GM12872 (cell line): Measurements from ENCODE around the gene SCFD2.

Source experiments
- TF ChIP-seq, protein P1 (sequence below): IDR thresholded peaks from 3 replicates; pipeline ENCODE4 v1.5.1; 2011; ENCODE audit warnings: low read depth, mild to moderate bottlenecking, low read length, moderate library complexity; ENCODE audit not compliant: insufficient read depth

The SCFD2 gene

DNA sequence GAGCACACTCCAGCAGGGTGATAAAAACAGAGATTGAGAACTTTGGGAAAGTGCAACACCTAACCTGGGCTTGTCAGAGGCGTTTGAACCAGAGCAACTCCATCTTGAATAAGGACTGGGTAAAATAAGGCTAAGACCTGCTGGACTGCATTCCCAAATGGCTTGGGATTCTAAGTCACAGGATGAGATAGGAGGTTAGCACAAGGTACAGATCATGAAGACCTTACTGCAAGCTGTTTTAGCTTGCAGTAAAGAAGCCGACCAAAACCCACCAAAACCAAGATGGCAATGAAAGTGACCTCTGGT, 43.9 kb downstream of the SCFD2 start:
- TF ChIP-seq, protein P1, sequence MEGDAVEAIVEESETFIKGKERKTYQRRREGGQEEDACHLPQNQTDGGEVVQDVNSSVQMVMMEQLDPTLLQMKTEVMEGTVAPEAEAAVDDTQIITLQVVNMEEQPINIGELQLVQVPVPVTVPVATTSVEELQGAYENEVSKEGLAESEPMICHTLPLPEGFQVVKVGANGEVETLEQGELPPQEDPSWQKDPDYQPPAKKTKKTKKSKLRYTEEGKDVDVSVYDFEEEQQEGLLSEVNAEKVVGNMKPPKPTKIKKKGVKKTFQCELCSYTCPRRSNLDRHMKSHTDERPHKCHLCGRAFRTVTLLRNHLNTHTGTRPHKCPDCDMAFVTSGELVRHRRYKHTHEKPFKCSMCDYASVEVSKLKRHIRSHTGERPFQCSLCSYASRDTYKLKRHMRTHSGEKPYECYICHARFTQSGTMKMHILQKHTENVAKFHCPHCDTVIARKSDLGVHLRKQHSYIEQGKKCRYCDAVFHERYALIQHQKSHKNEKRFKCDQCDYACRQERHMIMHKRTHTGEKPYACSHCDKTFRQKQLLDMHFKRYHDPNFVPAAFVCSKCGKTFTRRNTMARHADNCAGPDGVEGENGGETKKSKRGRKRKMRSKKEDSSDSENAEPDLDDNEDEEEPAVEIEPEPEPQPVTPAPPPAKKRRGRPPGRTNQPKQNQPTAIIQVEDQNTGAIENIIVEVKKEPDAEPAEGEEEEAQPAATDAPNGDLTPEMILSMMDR, result no peak

GRCh38 chr4:53321151-53321983, 44.5 kb downstream of the SCFD2 start:
- TF ChIP-seq, protein P1, result no peak

- TF ChIP-seq, protein P1, result no peak
These were observed 50.6 kb downstream of the SCFD2 start for GRCh38 chr4:53315300-53315699.

DNA sequence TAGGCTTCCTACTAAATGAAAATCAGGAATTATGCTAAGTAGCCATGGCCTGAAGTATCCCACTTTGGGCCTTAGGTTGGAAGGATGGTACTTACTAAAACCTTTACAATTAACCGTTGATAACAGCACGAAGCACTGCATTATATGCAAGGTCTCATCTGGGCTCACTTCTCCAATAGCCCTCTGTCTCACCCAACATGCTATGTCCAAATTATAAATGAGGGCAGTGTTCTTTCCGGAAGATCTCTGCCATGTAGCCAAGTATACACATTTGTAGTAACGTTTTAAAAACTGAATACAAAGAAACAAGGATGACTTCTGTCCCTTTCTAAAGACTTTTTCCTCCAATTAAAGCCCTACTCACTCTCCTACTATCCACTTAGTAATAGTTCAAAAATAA, 51.6 kb downstream of the SCFD2 start:
- TF ChIP-seq, protein P1, result no peak

DNA sequence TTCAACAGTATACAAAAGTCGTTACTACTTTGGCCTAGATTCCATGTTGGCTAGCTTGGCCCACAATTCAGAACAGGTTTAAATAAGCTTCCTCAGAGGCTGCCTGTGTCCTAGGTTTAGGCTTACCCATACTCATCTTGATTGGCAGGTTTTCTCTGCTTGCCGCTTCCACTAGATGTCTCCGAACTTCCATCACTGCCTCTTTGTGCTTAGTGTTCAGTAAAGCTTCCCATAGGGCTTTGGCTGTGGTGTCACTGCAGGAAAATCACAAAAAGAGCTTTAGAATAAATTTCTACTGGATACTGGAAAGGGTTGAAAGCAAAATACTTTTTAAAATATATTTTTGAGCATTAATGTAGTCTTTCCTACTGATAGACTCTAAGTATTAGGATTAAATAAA, 52.4 kb downstream of the SCFD2 start:
- TF ChIP-seq, protein P1, result no peak

DNA sequence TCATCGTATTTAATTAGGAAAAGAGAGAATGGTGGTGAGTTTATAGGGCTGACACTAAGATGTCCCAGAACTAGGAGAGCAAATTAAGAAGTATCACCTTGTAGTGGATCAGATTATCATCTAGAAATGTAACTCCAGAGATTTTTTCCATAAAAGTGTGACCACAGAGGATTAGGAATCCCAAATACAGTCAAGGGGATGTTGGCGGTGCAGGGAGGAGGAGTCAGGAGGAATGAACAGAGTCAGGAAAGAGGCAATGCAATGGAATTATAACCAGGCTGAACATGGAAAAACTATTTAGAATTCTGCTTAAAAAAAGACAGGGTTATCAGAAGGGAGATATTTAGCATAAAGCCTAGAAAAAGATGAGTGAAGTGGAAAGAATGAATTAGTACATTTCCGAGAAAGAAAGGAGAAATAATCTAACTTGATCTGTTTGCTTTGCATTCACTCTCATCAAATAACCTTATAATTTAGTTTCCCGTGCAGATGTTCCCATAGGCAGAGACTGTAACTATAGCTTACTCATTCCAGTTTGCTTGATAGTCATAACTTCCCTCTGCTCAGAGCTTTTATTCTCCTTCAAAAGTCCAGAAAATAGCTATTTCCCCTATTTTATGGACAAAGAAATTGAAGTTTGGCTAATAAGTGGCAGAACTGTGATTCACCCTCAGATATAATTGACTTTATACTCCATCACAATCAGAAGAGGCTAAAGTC, 56.4 kb downstream of the SCFD2 start:
- TF ChIP-seq, protein P1, result no peak

GRCh38 chr4:53307819-53308780, 57.8 kb downstream of the SCFD2 start:
- TF ChIP-seq, protein P1, result no peak
